Psoas muscle (tissue), 8 donors: ENCODE data around the gene IFITM1. TPM values are rescaled to one million over a fixed set of nuclear protein-coding genes. Genes with fewer than 3 reads are reported as not detected.
A peak's percentile ranks its signal among the peaks of the same experiment; 100 is the strongest.
"Not testable (repeated sequence)": the region's sequence is repeated elsewhere in the genome, so short reads cannot be mapped to it uniquely, and the experiment has no call there.

Experiments used
- ATAC-seq, 4 donors: fragments of 200-7000 bp; cut with Tn5 transposase; one replicate each; pipeline ENCODE4 v1.9.1; 2020; ENCODE audit warnings: moderate library complexity in 3 of 4, mild to moderate bottlenecking in 2 of 4
- DNase-seq, 2 donors: peaks; one replicate each; pipeline ENCODE4 v3.0.0-alpha.2; 2020
- H3K27ac ChIP-seq: fragments of 200-600 bp; one replicate; pipeline ENCODE4 v1.8.0; 2022
- H3K27me3 ChIP-seq, 3 donors: fragments of 200-600 bp in 1 of 3; one replicate each; pipeline versions ENCODE4 v1.6.1 to v1.8.0; 2013 to 2022; ENCODE audit warnings: low read length in 2 of 3, mild to moderate bottlenecking in 2 of 3, moderate library complexity in 1 of 3; ENCODE audit not compliant: insufficient read depth in 3 of 3
- H3K36me3 ChIP-seq, 2 donors: fragments of 200-600 bp in 1 of 2; one replicate each; pipeline versions ENCODE4 v1.6.1 to v1.8.0; 2013 to 2022; ENCODE audit warnings: low read depth in 1 of 2, mild to moderate bottlenecking in 1 of 2, moderate library complexity in 1 of 2; ENCODE audit not compliant: insufficient read depth in 1 of 2
- H3K4me1 ChIP-seq: fragments of 200-600 bp; one replicate; pipeline ENCODE4 v1.8.0; 2022
- H3K4me3 ChIP-seq: fragments of 200-600 bp; one replicate; pipeline ENCODE4 v1.8.0; 2022; ENCODE audit warnings: mild to moderate bottlenecking
- H3K9me3 ChIP-seq: fragments of 200-600 bp; one replicate; pipeline ENCODE4 v1.8.0; 2022
- WGBS, 3 donors: extraction: QIAGEN DNeasy Blood & Tissue Kit; methylation state at CpG; one replicate each; pipeline versions ENCODE4 v1.1.6 to v1.1.7; 2013; 5-methylcytosine and 5-hydroxymethylcytosine counted together
- intact Hi-C, 2 donors: fragments of 100-400 bp; cut with DNase I; formaldehyde crosslinking; loops; one replicate each; pipeline versions ENCODE4 v1.11.0 to v1.14.2; 2022
- polyA plus RNA-seq, 3 donors: library from polyadenylated mRNA; stranded (reverse); fragments of 200-250 nt; gene quantifications; one replicate each; pipeline ENCODE4 v1.2.3, GENCODE V29; 2013
- total RNA-seq, 4 donors: library from RNA; stranded (reverse); fragmentation: NEBNext Ultra II Directional in 2 of 4; extraction: Animal tissue kit (Norgen Biotek cat#: 25700) in 2 of 4; gene quantifications; one replicate each; pipeline versions ENCODE4 v1.2.1 to v1.2.4, GENCODE V29; 2021 to 2023
- TF ChIP-seq, protein P1 (sequence below): fragments of 200-600 bp; IDR thresholded peaks from one replicate; pipeline ENCODE4 v1.8.0; 2022; ENCODE audit warnings: antibody characterized with exemption
- donor health status: healthy with polysubstance abuse.
- donor health status: DM: no; HTN: no; CAD: no; lungs with moderate emphysema.
- donor health status: Bipolar disorder and iron deficiency.
- donor health status: healthy.
- donor health status: DM: yes; HTN: yes; CAD: no.
- donor health status: DM: no; HTN: no; CAD: no.
- donor health status: DM: no; HTN: no; CAD: no.
- donor health status: DM: yes; HTN: yes; CAD: no.

The IFITM1 gene
- total and polyA plus RNA-seq, 7 donors = 39.7 to 107 (median 69.7) TPM

DNA sequence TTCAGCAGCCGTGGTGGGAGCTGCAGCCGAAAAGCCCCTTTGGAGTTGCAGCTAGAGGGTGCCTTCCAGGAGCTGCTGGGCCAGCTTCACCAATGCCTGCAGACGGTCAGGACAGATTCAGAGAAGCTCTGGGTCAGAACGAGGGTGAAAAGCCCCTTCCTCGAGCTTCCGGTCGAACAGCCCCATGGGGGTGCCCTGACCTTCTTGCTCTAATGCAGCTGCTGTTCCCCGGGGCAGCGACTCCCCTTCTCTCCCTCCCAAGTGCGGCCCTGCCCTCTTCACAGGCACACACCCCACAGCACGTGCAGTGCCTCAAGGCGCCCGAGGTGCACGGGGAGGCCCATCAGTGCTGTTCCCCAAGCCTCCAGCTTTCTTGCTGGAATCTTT lies 16.5 kb downstream of the IFITM1 start:
- H3K27ac ChIP-seq = no peak overlapping the region
- DNase-seq (no peak), ATAC-seq (no peak)
- intact Hi-C loops = no loop called here
- TF ChIP-seq, protein P1, sequence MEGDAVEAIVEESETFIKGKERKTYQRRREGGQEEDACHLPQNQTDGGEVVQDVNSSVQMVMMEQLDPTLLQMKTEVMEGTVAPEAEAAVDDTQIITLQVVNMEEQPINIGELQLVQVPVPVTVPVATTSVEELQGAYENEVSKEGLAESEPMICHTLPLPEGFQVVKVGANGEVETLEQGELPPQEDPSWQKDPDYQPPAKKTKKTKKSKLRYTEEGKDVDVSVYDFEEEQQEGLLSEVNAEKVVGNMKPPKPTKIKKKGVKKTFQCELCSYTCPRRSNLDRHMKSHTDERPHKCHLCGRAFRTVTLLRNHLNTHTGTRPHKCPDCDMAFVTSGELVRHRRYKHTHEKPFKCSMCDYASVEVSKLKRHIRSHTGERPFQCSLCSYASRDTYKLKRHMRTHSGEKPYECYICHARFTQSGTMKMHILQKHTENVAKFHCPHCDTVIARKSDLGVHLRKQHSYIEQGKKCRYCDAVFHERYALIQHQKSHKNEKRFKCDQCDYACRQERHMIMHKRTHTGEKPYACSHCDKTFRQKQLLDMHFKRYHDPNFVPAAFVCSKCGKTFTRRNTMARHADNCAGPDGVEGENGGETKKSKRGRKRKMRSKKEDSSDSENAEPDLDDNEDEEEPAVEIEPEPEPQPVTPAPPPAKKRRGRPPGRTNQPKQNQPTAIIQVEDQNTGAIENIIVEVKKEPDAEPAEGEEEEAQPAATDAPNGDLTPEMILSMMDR = no peak
- H3K36me3 ChIP-seq = no peaks in the 10 kb centered on the region
- H3K9me3 ChIP-seq = no peaks in the 10 kb centered on the region
- whole genome bisulfite sequencing, 3 donors = 66 to 80% (median 75%) methylated on average over 14 of the region's 14 CpGs
- H3K4me3 ChIP-seq = no peak overlapping the region
- peaks cover 13% of the 10 kb centered on the region for H3K4me1 ChIP-seq
- peaks cover 0 to 12% (median 6%) of the 10 kb centered on the region in 3 donors for H3K27me3 ChIP-seq

DNA sequence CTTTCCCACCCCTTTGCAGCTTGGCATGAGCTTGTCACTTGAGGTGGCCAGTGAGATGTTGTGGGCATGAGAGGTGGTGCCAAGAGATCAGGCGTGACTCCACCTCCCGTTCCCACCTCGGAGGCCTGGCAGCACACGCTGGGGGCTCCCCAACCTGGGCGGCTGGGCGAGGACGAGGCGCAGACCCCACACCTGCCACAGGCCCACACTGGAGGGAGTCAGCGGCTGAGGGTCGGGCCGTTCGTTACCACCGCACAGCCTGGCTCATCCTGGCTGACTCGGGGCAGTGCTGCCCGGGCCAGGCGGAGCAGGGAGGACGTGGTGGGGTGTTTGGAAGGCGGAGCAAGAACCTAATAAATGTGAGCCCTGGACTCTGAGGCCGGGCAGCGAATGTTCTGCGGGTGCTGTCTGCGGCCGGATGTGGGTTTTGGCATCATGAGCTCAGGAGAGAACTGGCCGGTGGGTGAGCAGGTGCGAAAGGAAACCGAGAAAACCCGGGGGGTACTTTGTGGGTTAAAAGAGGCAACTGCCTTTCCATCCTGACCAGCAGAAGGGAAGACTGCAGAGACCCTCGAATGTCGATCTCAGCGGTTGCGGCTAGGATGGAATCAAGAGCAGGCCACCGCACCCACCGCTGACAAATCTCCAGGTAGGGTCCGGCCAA lies 17.0 kb downstream of the IFITM1 start:
- DNase-seq = no peak
- Histone ChIP-seq H3K4me1 (peaks cover 9% of the 10 kb centered on the region), H3K4me3 (no peak overlapping the region), H3K36me3 (no peaks in the 10 kb centered on the region), H3K27me3 (peaks cover 0 to 12% (median 6%) of the 10 kb centered on the region in 3 donors), H3K27ac (no peak overlapping the region), H3K9me3 (no peaks in the 10 kb centered on the region)
- ATAC-seq = no peak
- intact Hi-C loops = no loop called here
- WGBS, 3 donors = 79 to 83% (median 80%) methylated on average over 34 of the region's 34 CpGs
- TF ChIP-seq, protein P1 = no peak

DNA sequence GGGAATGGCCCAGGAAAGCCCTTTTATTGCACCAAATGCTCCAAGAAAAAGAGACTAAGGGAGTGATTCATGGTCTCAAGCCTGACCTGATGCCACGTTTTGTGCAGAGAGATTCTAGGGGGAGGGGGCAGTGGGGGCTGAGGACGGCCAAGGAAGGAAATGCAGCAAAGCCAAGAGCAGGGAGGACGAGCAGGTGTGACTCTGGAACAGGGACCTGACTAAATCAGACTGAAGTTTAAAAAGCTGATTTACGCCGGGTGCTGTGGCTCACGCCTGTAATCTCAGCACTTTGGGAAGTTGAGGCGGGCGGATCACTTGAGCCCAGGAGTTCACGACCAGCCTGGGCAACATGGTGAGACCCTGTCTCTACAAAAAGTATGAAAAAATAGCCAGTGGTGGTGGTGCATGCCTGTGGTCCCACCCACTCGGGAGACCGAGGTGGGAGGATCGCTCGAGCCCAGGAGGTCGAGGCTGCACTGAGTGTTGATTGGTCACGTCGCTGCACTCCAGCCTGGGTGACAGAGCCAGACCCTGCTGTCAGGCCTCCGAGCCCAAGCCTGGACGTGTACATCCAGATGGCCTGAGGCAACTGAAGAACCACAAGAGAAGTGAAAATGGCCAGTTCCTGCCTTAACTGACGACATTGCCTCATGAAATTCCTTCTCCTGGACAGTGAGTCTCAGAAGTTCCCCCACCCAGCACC lies 17.7 kb downstream of the IFITM1 start:
- no peak overlapping the region for H3K27ac ChIP-seq
- H3K27me3 ChIP-seq = peaks cover 0 to 12% (median 6%) of the 10 kb centered on the region in 3 donors
- peaks cover 9% of the 10 kb centered on the region for H3K4me1 ChIP-seq
- ATAC-seq (no peak), DNase-seq (no peak)
- intact Hi-C loops = no loop called here
- no peaks in the 10 kb centered on the region for H3K9me3 ChIP-seq
- TF ChIP-seq, protein P1 = no peak
- H3K4me3 ChIP-seq = no peak overlapping the region
- WGBS, 3 donors = 82 to 84% (median 83%) methylated on average over 18 to 19 of the region's 19 CpGs
- no peaks in the 10 kb centered on the region for H3K36me3 ChIP-seq

DNA sequence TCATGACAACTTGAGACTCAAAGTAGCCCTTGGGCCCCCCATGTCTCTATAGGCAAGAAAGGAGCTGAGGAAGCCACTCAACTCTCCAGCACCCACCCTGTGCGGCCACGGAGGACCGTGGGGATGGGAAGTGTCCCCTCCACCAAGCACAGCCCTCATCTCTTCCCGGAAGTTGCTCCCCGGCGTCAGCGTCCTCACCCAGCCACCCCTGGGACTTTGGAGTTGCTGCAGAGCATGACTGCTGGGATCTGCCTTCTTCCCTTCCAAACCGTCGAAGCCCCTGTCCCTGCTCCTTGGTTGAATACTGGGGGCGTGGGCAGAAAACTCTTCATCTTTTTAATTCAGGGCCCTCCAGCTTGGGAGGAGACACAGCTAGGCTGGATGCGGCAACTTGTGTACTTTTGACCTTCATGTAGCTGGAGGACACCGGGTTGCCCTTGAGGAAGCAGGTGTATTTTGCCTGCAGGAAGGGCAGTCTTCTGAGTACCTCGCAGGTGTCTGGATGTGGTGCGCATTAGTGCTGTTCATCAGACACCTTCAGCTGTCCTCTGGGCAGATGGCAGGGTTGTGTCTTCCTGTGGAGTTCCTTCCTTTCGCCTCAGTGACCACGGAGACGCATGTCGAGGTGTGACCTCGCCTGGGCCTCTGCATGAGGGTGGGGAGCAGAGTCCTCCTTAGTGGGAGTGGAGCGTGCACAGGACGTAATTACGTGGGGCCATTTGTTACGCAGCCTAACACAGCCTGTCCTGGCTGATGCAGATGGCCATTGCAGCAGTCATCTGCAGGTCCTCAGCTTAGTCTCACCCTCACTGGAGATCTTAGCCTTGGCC lies 19.0 kb downstream of the IFITM1 start:
- TF ChIP-seq, protein P1 = no peak
- H3K4me1 ChIP-seq = peaks cover 8% of the 10 kb centered on the region
- H3K4me3 ChIP-seq = no peak overlapping the region
- WGBS, 3 donors = 90 to 94% (median 91%) methylated on average over 23 of the region's 23 CpGs
- intact Hi-C loops = no loop called here
- no peaks in the 10 kb centered on the region for H3K36me3 ChIP-seq
- DNase-seq (no peak), ATAC-seq (no peak)
- peaks cover 0 to 18% (median 5%) of the 10 kb centered on the region in 3 donors for H3K27me3 ChIP-seq
- no peaks in the 10 kb centered on the region for H3K9me3 ChIP-seq
- no peak overlapping the region for H3K27ac ChIP-seq

DNA sequence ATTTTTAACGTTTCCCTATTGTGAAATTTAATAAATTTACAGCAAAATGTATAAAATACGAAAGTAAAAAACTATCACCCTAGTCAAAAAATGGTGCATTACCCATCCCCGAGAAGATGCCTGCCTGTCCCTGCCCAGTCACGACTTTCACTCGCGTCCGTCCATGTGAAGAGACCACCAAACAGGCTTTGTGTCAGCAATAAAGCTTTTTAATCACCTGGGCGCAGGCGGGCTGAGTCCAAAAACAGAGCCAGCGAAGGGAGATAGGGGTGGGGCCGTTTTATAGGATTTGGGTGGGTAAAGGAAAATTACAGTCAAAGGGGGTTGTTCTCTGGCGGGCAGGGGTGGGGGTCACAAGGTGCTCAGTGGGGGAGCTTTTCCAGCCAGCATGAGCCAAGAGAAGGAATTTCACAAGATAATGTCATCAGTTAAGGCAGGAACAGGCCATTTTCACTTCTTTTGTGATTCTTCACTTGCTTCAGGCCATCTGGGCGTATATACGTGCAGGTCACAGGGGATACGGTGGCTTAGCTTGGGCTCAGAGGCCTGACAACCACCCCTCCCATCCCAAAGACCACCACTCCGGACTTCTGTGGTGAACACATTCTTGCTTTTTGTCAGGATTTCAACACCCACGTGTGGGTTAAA lies 19.9 kb downstream of the IFITM1 start:
- DNase-seq, intact Hi-C loops, H3K36me3 ChIP-seq, H3K4me3 ChIP-seq, ATAC-seq, H3K4me1 ChIP-seq, H3K9me3 ChIP-seq: not testable (repeated sequence)
- 84 to 89% (median 84%) methylated on average over 17 of the region's 17 CpGs for WGBS, 3 donors
- peaks cover 0 to 22% (median 3%) of the 10 kb centered on the region in 3 donors for H3K27me3 ChIP-seq
- peak overlapping the region; percentile 32 for H3K27ac ChIP-seq
